HEK293 (cell line): ENCODE data around the gene SRGAP2C.
"Not testable (repeated sequence)": the region's sequence is repeated elsewhere in the genome, so short reads cannot be mapped to it uniquely, and the experiment has no call there.

ENCODE experiments used
- TCF7L2 ChIP-seq: IDR thresholded peaks from 2 replicates; pipeline ENCODE4 v1.6.1; 2011; ENCODE audit warnings: low read depth, mild to moderate bottlenecking, inconsistent platforms, low read length, moderate library complexity, borderline replicate concordance
- ZNF529 ChIP-seq: fragments of 450-650 bp; formaldehyde crosslinking; IDR thresholded peaks from 2 replicates; pipeline ENCODE4 v1.5.1; 2017; ENCODE audit warnings: missing genetic modification characterization, missing biosample characterization; ENCODE audit not compliant: insufficient replicate concordance
- ZNF660 ChIP-seq: fragments of 450-650 bp; IDR thresholded peaks from 2 replicates; pipeline ENCODE4 v1.5.1; 2018; ENCODE audit warnings: missing biosample characterization, mild to moderate bottlenecking, missing genetic modification characterization
- ZNF704 ChIP-seq: fragments of 450-650 bp; formaldehyde crosslinking; IDR thresholded peaks from 2 replicates; pipeline ENCODE4 v1.5.1; 2016; ENCODE audit warnings: missing biosample characterization, missing genetic modification characterization
- TF ChIP-seq, protein P1 (sequence below): fragments of 450-650 bp; formaldehyde crosslinking; IDR thresholded peaks from 2 replicates; pipeline ENCODE4 v1.5.1; 2016; ENCODE audit warnings: missing biosample characterization, missing genetic modification characterization, low read depth
- TF ChIP-seq, protein P2 (sequence below): fragments of 450-650 bp; formaldehyde crosslinking; IDR thresholded peaks from 2 replicates; pipeline ENCODE4 v1.5.1; 2016; ENCODE audit warnings: missing biosample characterization, missing genetic modification characterization

- TF ChIP-seq ZNF660 (tag by site-specific recombination); TCF7L2; ZNF704 (tag by site-specific recombination); ZNF529 (tag by site-specific recombination): not testable (repeated sequence)
- TF ChIP-seq, protein P1, sequence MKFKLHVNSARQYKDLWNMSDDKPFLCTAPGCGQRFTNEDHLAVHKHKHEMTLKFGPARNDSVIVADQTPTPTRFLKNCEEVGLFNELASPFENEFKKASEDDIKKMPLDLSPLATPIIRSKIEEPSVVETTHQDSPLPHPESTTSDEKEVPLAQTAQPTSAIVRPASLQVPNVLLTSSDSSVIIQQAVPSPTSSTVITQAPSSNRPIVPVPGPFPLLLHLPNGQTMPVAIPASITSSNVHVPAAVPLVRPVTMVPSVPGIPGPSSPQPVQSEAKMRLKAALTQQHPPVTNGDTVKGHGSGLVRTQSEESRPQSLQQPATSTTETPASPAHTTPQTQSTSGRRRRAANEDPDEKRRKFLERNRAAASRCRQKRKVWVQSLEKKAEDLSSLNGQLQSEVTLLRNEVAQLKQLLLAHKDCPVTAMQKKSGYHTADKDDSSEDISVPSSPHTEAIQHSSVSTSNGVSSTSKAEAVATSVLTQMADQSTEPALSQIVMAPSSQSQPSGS = not testable (repeated sequence)
- TF ChIP-seq, protein P2, sequence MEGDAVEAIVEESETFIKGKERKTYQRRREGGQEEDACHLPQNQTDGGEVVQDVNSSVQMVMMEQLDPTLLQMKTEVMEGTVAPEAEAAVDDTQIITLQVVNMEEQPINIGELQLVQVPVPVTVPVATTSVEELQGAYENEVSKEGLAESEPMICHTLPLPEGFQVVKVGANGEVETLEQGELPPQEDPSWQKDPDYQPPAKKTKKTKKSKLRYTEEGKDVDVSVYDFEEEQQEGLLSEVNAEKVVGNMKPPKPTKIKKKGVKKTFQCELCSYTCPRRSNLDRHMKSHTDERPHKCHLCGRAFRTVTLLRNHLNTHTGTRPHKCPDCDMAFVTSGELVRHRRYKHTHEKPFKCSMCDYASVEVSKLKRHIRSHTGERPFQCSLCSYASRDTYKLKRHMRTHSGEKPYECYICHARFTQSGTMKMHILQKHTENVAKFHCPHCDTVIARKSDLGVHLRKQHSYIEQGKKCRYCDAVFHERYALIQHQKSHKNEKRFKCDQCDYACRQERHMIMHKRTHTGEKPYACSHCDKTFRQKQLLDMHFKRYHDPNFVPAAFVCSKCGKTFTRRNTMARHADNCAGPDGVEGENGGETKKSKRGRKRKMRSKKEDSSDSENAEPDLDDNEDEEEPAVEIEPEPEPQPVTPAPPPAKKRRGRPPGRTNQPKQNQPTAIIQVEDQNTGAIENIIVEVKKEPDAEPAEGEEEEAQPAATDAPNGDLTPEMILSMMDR (tag by site-specific recombination) = not testable (repeated sequence)
Measured at GRCh38 chr1:121293263-121294204, 108.8 kb downstream of the SRGAP2C start.
